GM19452 (cell line): ENCODE measurements around the gene ZNF565.
"Not testable (repeated sequence)": the region's sequence is repeated elsewhere in the genome, so short reads cannot be mapped to it uniquely, and the experiment has no call there.

Source experiments
- ATAC-seq: cut with Tn5 transposase; IDR thresholded peaks from one replicate; pipeline ENCODE4 v1.9.1; 2021; ENCODE audit not compliant: unreplicated experiment

The ZNF565 gene

DNA sequence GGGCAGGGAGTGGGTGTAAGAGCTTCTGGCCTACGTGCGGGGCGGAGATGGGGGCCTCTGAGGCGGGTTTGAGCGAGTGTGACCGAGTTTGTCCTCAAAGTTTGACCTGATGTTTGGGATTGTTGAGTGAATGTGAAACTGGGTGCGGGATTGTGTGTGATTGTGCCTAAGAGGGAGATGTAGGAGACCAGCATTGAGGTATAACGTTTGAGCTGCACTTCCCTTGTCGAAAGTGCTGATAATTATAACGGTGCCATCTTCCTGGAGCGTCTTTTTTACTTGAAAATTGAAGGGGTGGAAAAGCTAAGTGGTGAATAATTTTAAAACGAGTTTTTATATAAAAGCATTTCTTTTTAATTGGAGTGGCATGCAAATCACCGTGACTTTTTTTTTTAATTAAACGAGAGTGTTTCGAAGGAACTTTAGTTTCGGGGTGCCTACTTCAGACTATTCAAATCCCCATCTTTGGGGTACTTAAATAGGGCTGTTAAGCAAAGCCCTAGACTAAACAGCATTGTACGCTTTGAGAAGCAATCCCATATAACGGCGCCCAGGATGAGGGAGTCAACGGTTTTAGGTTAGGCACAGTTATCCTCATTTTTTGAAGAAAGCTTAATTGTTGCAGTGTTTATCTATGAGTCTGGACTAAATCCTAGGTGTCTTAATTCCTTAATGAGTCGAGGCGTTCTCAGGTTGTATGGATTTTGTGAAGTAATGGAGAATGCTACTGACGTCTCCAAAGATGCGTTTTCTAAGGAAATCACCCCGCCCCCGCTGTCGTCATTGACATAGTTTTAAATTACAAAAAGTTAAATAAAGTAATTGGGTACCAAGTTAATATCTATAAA, 1.0 kb upstream of the ZNF565 start:
- ATAC-seq, result no peak

DNA sequence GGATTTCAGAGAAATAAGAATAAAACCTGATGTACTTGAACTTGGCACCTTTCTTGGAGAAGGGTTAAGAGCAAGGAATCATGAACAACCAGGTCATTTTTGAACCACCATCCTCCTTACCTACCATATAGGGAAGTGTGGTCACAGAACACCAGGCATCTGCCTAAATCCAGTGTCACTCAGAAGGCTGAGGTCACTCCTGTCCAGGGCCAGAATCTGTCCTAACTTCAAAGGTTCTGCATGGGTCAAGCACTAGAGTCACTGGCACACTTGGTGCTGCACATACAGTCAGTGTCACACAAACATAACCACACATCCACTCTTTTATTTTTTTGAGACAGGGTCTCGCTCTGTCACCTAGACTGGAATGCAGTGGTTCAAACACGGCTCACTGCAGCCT, 1.6 kb downstream of the ZNF565 start:
- ATAC-seq, result no peak

DNA sequence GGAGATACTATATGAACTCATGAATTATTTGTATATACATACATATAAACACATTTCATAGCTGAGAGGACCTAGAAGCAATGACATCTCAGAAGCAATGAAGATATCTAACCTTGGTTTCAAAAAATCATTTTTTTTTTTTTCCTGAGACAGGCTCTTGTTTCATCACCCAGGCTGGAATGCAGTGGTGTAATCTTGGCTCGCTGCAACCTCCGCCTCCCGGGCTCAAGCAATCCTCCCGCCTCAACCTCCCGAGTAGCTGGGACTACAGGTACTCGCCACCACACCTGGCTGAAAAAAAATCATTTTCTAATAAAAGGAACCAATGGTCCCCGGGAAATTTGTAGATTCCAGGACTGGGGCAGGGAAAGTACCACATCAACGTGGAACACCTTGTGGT, 4.0 kb downstream of the ZNF565 start:
- no peak for ATAC-seq

DNA sequence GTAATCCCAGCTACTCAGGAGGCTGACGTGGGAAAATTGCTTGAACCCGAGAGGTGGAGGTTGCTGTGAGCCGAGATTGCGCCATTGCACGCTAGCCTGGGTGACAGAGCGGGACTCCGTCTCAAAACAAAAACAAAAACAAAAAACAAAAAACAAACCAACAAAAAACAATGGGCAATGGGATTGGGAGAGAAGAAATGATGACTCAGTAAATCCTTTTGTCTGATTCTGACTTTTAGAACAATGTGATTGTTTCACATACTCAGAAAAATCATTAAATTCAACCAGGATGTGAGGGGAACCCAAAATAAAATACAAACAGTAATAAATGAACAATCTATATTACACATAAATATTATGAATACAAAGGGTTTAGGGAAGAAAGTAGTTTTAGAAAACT, 5.1 kb downstream of the ZNF565 start:
- no peak for ATAC-seq

DNA sequence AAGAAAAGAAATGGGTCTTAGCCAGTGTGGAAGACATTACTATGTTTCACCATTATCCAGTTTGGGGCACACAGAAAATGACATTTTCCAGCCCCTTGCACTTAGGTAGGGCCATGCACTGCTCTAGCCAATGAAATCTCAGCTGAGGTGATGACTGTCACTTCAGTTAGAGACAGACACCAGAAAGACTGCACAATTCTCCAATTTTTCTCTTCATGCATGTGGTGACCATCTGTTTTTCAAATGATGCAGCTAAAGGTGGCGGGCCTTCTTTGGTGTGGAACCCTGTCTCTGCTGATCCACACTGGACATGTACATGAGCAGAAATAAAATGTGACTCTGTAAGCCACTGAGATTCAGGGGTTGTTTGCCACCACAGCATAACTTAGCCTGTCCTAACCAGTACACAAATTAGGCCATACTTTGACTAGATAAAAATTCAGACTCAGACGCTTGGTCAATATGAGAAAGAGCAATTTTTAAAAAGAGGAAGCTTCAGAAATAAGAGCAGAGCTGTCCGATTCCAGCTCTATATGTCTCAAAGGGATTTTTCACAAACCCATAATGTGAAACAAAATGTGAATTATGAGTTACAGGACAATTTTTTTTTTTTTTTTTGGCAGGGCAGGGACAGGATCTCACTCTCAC, 6.7 kb downstream of the ZNF565 start:
- ATAC-seq, result no peak

DNA sequence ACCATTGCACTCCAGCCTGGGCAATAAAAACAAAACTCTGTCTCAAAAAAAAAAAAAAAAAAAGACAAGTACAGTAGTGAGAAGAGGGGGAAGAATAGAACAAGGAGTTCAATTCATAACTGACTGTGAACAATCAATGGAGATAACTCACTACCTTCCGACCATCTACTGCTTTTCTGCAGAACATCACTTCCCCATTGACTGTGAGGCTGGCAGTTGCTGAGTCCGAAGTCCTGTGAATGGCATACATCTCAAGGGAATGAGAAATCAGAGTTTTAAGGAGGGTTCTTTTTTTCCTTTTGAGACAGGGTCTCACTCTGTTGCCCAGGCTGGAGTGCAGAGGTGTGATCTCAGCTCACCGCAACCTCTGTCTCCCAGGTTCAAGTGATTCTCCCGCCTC, 11.2 kb downstream of the ZNF565 start:
- ATAC-seq, result no peak

DNA sequence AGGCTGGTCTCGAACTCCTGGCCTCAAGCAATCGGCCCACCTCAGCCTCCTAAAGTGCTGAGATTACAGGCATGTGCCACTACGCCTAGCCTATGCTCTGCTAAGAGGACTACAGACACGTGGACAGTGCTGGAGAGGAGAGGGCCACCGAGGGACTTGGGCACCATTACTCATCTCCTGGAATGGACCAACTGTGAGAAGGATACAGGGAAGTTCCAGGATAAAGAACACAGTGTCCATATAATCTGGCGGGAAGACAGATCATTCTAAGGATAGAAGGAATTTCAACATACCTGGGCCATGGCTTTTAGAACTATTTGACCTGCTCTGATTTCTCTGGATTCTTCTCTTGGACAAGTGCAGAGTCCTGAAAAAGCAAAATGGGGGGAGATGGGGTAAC, 12.8 kb downstream of the ZNF565 start:
- ATAC-seq, result no peak

DNA sequence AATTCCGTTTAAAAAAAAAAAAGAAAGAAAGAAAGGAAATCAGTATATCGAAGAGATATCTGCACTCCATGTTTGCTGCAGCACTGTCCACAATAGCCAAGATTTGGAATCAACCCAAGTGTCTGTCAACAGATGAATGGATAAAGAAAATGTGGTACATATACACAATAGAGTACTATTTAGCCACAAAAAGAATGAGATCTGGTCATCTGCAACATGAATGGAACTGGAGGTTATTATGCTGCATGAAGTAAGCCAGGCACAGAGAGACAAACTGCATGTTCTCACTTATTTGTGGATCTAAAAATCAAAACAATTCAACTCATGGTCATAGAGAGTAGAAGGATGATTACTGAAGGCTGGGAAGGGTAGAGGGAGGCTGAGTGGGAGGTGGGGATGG, 16.3 kb downstream of the ZNF565 start:
- no peak for ATAC-seq

DNA sequence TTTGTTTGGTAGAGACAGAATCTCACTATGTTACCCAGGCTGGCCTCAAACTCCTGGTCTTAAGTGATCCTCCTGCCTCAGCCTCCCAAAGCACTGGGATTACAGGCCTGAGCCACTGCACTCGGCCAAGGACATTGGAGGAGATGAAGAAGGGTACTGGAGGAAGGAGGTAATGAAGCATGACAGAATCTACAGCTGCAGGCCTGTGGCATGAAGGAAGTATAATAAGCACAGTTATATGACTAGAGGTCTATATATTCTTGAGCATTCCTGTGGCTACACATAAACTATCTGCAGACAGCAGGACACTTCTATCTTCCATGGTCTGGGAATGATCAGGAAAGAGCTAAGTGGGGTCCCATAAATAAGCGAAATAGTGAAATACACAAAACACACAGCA, 18.2 kb downstream of the ZNF565 start:
- no peak for ATAC-seq

DNA sequence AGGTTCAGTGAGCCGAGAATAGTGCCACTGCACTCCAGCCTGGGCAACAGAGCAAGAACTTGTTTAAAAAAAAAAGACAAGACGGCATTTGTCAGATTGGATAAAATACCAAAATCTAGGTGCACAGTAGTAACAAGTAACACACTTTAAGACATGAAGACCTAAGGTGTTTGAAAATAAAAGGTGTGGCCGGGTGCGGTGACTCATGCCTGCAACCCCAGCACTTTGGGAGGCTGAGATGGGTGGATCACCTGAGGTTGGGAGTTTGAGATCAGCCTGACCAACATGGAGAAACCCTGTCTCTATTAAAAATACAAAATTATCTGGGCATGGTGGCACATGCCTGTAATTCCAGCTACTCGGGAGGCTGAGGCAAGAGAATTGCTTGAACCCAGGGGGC, 27.7 kb downstream of the ZNF565 start:
- not testable (repeated sequence) for ATAC-seq

DNA sequence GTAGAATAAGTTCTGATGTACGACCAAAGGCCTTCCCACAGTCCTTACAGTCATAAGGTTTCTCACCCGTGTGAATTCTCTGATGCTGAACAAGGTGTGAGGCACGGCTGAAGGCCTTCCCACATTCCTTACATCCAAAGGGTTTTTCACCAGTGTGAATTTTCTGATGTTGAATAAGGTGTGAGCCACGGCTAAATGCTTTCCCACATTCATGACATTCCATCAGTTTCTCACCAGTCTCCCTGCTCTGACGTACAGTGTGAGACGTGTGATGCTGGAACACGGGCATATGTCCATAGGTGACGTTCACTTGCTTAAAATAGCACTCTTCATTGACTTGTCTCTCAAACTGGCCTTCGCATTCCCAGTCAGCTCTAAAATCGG, 31.2 kb downstream of the ZNF565 start:
- ATAC-seq, result no peak

DNA sequence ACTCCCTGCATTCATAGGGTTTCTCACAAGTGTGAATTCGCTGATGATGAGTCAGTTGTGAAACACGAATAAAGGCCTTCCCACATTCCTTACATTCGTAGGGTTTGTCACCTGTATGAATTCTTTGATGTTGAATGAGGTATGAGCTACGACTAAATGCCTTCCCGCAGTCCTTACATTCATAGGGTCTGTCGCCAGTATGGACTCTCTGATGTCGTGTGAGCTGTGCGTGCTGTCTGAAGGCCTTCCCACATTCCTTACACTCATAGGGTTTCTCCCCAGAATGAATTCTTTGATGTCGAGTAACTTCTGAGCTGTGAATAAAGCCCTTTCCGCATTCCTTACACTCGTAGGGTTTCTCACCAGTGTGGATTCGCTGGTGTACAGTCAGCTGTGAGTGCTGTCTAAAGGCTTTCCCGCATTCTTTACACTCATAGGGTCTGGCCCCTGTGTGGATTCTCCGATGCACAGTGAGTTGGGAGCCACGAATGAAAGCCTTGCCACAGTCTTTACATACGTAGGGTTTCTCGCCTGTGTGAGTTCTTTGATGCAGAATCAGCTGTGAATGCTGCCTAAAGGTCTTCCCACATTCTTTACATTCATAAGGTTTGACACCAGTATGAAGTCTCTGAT, 31.7 kb downstream of the ZNF565 start:
- ATAC-seq, result no peak

DNA sequence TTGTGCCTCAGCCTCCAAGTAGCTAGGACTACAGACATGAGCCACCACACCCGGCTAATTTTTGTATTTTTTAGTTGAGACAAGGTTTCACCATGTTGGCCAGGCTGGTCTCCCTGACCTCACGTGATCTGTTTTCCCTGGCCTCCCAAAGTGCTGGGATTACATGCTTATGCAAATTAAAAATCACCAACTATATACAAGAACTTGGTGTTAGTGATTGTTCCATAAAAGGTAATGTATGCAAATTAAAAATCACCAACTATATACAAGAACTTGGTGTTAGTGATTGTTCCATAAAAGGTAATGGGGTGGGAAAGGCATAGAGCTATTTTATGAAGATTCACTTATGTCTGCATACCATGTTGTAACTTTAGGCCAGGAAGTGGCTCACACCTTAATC, 35.4 kb downstream of the ZNF565 start:
- ATAC-seq, result not testable (repeated sequence)

DNA sequence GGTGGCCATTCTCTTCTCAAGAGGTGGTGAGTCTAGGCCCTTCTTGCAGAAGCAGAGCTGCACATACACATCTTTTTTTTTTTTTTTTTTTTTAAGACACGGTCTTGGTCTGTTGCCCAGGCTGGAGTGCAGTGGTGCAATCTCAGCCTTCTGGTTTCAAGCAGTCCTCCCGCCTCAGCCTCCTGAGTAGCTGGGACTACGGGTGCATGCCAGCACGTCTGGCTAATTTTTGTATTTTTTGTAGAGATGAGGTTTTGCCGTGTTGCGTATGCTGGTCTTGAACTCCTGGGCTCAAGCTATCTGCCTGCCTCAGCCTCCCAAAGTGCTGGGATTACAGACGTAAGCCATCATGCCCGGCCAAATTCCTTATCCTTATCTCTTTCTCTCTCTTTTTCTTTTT, 40.6 kb downstream of the ZNF565 start:
- ATAC-seq, result not testable (repeated sequence)

DNA sequence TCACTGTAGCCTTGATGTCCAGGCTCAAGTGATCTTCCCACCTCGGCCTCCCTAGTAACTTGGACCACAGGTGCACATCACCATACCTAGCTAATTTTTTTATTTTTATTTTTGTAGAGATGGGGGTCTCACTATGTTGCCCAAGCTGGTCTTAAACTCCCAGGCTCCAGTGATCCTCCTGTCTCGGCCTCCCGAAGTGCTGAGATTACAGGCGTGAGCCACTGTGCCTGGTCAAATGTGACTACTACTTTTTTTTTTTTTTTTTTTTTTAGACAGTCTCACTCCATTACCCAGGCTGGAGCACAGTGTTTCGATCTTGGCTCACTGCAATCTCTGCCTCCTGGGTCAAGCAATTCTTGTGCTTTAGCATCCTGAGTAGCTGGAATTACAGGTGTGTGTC, 41.6 kb downstream of the ZNF565 start:
- ATAC-seq, result no peak

DNA sequence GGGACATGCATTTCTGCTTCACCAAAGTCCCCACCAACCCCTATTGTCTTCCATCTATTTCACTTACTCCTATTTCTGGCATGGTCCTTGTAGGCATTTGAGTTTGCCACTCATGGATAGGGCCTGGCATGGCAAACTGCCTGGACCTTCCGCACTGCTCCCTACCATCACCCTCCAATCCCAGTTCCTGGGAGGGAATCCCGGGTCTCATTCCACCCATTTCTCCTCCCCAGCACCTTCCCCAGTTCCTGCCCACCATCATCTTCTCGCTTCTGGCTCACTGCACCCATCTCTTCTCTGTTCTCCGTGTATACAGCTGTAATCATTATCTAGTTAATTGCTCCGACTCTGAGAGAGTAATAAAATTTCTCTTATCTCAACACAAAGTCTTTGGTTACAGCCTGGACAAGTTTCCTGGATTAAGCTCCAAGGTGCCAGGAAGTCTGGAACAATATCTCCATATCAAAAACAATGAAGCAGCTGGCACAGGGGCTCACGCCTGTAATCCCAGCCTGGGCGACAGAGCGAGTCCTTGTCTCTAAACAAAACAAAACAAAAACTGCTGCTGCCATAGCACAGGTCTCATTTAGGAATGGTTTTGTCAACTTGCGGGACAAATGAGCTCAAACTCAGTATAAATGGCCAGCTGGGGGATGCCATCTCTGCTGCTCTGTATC, 45.2 kb downstream of the ZNF565 start:
- no peak for ATAC-seq

DNA sequence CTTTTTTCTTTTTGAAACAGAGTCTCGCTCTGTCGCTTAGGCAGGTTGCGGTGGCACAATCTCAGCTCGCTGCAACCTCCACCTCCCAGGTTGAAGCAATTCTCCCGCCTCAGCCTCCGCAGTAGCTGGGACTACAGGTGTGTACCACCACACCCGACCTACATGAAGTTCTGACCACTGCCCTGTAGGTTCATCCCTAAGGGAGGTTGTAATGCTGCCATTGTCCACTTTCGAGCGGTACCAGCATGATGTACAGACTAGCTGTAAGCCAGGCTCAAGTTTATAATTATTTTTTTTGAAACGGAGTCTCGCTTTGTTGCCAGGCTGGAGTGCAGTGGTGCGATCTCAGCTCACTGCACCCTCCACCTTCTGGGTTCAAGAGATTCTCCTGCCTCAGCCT, 50.7 kb downstream of the ZNF565 start:
- ATAC-seq, result no peak

DNA sequence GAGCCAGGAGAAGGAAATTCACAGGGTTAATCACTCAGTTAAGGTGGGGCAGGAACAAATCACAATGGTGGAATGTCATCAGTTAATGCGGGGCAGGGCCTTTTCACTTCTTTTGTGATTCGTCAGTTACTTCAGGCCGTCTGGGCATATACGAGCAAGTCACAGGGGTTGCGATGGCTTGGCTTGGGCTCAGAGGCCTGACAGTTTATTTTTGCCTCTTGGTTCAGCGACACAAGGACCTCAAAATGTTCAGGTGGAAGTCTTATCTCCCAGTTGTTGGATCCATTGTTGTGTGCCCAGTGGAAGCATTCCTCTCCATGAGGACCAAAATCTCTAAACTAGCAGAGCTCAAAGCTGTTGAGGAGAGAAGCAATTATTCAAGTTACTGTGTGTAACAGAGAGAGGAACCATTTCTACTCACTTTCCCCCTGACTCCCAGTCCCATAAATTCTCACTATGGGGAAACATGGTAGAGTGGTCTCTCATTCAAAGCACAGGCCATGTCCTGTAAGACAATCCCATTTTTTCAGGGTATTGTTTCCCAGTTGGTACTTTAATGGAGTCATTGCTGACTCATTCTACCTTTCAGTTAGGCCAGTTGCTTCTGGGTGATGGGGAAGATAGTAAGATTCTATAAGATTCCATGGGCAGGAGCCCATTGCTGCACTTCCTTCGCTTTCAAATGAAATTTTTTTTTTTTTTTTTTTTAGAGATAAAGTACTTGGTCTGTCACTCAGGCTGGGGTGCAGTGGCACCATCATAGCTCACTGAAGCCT, 53.5 kb downstream of the ZNF565 start:
- no peak for ATAC-seq

DNA sequence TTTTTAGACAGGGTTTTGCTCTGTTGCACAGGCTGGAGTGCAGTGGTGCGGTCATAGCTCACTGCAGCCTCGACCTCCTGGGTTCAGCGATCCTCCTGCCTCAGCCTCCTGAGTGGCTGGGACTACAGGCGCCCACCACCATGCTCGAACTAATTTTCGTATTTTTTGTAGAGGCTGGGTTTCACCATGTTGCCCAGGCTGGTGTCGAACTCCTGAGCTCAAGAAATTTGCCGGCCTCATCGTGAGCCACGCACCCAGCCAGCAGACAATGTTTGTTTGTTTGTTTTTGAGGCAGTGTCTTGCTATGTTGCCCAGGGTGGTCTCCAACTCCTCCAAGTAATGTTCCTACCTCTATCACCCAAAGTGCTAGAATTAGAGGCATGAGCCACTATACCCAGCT, 61.3 kb downstream of the ZNF565 start:
- ATAC-seq, result no peak

DNA sequence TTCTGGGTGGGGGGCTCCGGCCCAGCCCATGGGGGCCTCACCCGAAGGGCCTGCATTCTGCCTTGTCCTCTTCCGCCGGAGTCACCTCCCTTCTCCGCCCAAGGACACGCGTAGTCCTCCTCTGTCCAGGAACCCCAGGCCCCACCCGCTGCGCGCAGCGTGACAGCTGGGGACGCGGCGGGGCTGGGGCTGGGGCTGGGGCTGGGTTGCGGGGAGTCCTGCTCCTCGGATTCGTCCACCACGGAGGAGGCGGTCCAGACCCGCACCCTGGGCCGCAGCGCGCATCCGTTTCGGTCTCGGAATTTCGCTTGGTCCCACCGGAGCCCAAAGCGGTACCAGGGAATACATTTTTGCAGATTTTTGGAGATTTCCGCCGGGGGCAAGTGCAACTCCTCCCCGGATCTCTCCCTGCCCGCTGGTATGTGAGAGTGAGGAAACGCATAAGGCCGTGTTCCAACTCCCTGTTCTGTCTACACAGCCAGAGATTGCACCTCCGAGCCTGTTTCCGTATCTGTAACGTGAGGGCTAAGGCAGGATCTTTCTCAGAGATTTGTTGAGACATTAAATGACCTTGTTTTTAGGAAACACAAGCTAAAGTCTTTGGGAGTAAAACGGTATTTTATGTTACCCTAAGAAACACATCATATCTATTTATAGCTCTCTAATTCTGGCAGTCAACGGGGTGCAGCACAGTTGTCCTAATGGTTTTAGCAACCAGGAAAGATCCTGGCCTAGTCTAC, 61.9 kb downstream of the ZNF565 start, which contains the start of gene COX7A1:
TSS of gene COX7A1 (minus strand) at position 96 of the 740 bp plus-strand sequence. CDS start at position 56, 40 bp downstream.
- ATAC-seq, result no peak
